ENCODE data around the gene CXorf58. TPM values are rescaled to one million over a fixed set of nuclear protein-coding genes. Genes with fewer than 3 reads are reported as not detected.

CXorf58 gene
- total RNA-seq, 1 donor from 2014 or later, result not detected

GRCh38 chrX:23952391-23952790 is 44.6 kb downstream of the CXorf58 start:
- H3K27ac Mint-ChIP-seq, result no peak overlapping the region
- no peaks in the 10 kb centered on the region for H3K9me3 Mint-ChIP-seq
- no peaks in the 10 kb centered on the region for H3K36me3 Mint-ChIP-seq
- TF ChIP-seq CTCF (conservative IDR thresholded peaks at IDR 0.05), result no peak
- H3K4me1 Mint-ChIP-seq (ENCODE audit: unreplicated experiment), result peaks cover 8% of the 10 kb centered on the region
- H3K27me3 Mint-ChIP-seq, result no peaks in the 10 kb centered on the region
- DNase-seq (ENCODE audit: extremely low spot score, unreplicated experiment), result no peak
- H3K4me3 Mint-ChIP-seq, result no peak overlapping the region

- TF ChIP-seq CTCF (conservative IDR thresholded peaks at IDR 0.05), result no peak
- Mint-ChIP-seq H3K36me3 (no peaks in the 10 kb centered on the region), H3K9me3 (no peaks in the 10 kb centered on the region), H3K4me3 (peak overlapping the region; percentile 57), H3K4me1 (ENCODE audit: unreplicated experiment) (peaks cover 8% of the 10 kb centered on the region), H3K27me3 (no peaks in the 10 kb centered on the region), H3K27ac (peak overlapping the region; percentile 46)
- peak; percentile 27 for DNase-seq (ENCODE audit: extremely low spot score, unreplicated experiment)
These were observed 45.4 kb downstream of the CXorf58 start for GRCh38 chrX:23952984-23953907.

- TF ChIP-seq CTCF (conservative IDR thresholded peaks at IDR 0.05), result peak; percentile 57
- H3K4me3 Mint-ChIP-seq, result no peak overlapping the region
- peaks cover 8% of the 10 kb centered on the region for H3K4me1 Mint-ChIP-seq (ENCODE audit: unreplicated experiment)
- no peaks in the 10 kb centered on the region for H3K27me3 Mint-ChIP-seq
- no peaks in the 10 kb centered on the region for H3K36me3 Mint-ChIP-seq
- DNase-seq (ENCODE audit: extremely low spot score, unreplicated experiment), result peak; percentile 22
- no peak overlapping the region for H3K27ac Mint-ChIP-seq
- no peaks in the 10 kb centered on the region for H3K9me3 Mint-ChIP-seq
These were observed 46.1 kb downstream of the CXorf58 start for GRCh38 chrX:23953908-23954269.

GRCh38 chrX:23954396-23954795 is 46.6 kb downstream of the CXorf58 start:
- Mint-ChIP-seq H3K27me3 (no peaks in the 10 kb centered on the region), H3K4me1 (ENCODE audit: unreplicated experiment) (peaks cover 8% of the 10 kb centered on the region), H3K4me3 (no peak overlapping the region), H3K27ac (no peak overlapping the region), H3K36me3 (no peaks in the 10 kb centered on the region), H3K9me3 (no peaks in the 10 kb centered on the region)
- no peak for TF ChIP-seq CTCF (conservative IDR thresholded peaks at IDR 0.05)
- DNase-seq (ENCODE audit: extremely low spot score, unreplicated experiment), result no peak

- no peaks in the 10 kb centered on the region for H3K36me3 Mint-ChIP-seq
- no peak overlapping the region for H3K4me3 Mint-ChIP-seq
- H3K4me1 Mint-ChIP-seq (ENCODE audit: unreplicated experiment), result peaks cover 7% of the 10 kb centered on the region
- TF ChIP-seq CTCF (conservative IDR thresholded peaks at IDR 0.05), result no peak
- H3K27ac Mint-ChIP-seq, result no peak overlapping the region
- DNase-seq (ENCODE audit: extremely low spot score, unreplicated experiment), result peak; percentile 45
- H3K27me3 Mint-ChIP-seq, result no peaks in the 10 kb centered on the region
- H3K9me3 Mint-ChIP-seq, result no peaks in the 10 kb centered on the region
These were observed 52.0 kb downstream of the CXorf58 start for GRCh38 chrX:23959781-23960180.

All from type B pancreatic cell (in vitro differentiated cells).